ENCODE results near the gene SPATS2.

The SPATS2 gene

DNA sequence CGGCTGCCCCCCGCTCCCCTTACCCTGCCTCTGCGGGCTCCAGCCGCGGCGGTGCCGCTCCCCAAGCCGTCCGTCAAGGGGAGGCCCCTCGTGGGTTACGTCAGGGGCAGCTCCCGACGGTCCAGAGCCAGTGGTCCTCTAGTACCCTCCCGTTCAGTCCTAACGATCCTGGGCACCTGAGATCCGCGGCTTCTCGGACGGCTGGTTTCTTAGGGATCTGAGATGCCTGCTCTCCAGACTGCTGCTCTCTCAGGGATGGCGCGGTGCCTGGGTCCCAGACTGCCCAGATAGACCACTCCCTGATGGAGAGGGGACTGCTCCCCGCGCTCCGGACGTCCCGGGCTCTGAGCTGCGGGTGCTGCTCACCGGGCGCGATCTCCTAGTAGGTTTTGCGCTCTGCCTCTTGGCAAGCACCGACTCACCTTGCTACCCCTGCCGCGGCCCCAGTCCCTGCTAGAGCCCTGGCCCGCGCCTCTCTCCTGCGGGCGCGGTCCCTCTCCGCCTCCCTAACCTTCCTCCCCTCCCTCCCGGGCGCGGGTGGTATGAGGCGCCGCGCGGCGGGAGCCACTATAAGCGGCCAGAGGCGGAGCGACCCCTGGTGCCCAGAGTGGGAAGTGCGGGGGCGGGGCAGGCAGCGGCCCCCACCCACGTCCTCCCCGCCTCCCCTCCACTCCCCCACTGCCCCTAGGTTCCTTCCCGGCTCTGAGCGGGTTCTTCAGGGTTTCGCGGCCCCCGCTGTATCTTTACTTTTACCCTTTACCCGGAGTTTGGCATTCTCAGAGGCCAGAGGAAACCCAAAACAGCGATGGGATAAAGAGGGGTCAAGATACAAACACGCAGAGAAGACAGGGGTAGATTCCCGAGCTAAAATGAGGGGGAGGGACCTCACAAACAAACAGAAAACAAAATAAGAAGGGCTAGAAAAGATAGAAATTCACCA lies 30.3 kb upstream of the SPATS2 start, which contains the start of gene C1QL4:
C1QL4 (minus strand) TSS at position 544 of the 940 bp plus-strand sequence. CDS start 711 bp downstream, outside the sequence.
- peak; percentile 81 to 82 for ATAC-seq

DNA sequence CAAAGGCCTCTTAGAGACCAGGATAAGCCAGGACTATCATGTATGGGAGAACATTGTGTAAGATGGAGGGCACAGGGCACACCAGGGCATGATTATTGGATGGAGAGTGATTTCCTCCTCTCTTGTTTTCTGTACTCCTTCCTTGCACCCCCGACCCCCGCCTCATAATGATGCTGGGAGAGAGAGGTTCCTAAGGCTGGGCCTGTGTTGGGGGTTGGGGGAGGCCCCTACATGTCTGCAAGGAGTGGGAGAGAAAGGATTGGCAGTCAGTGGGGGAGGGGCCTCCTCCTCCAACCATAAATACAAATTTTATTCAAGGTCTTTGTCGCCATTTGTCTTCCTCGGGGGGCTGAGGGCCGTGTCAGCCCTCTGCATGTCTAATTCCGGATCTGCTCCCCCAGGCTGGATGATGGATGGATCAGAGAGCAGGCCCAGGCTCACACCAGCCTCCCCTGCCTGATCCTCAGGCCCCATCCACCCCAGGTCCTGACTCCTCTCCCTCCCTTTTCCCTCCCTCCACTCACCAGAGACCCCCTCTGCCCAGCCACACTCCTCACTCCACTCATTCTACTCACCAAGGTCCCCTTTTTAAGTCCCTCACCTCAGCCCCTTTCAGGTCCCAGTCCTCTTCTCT lies 28.3 kb upstream of the SPATS2 start:
- ATAC-seq = no peak

DNA sequence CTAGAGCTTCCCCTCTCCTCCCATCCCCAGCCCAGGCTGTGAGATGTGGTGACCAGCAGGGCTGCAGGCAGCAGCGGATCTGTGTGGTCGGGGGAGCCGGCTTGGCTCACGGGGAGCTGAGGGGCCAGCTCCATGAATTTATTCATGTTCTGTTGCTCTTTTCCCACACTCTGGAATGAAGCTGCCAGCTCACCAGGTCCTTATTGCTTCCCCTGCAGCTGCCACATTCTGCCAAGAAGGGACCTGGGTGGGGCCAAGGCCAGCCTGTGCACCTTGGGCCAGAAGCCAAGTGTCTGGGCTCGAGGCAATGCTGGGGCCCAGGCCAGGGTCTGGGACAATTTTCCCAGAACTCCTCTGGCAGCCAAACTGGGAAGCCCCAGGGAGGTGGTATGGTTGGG lies 27.8 kb upstream of the SPATS2 start:
- ATAC-seq = no peak

DNA sequence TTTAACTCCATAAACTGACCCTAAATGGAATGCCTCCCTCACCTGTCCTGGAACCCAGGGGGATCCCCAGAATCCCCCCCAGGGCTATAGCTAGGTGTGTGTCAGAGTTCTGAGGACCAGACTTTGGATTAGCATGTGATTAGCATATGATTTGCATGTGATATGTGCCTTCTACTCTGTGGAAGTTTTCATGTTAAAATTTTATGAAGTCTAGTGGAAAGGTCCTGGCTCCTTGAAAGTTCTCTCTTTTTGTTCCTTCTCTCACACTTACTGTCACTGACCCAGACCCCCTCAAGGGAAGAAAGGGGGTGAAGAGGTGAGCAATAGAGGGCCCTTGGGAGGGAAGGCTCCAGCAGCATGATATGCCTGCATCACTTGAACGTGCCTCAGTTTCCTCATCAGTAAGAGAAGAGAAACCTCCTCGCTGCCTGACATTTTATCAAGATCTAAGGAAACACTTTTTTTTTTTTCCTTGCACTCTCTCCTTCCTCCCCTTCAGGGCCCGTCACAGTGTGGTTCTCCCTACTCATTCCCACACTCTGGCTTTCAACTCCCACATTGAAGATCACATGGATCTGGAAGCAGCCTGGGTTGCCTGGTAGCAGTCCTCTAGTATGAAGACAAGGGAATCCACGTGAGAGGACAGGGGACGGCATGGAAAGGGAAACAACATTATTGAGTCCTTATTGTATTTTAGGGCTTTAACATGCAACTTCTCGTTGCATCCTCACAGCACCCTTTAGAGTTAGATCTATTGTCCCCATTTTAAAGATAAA lies 27.0 kb upstream of the SPATS2 start:
- ATAC-seq = no peak

DNA sequence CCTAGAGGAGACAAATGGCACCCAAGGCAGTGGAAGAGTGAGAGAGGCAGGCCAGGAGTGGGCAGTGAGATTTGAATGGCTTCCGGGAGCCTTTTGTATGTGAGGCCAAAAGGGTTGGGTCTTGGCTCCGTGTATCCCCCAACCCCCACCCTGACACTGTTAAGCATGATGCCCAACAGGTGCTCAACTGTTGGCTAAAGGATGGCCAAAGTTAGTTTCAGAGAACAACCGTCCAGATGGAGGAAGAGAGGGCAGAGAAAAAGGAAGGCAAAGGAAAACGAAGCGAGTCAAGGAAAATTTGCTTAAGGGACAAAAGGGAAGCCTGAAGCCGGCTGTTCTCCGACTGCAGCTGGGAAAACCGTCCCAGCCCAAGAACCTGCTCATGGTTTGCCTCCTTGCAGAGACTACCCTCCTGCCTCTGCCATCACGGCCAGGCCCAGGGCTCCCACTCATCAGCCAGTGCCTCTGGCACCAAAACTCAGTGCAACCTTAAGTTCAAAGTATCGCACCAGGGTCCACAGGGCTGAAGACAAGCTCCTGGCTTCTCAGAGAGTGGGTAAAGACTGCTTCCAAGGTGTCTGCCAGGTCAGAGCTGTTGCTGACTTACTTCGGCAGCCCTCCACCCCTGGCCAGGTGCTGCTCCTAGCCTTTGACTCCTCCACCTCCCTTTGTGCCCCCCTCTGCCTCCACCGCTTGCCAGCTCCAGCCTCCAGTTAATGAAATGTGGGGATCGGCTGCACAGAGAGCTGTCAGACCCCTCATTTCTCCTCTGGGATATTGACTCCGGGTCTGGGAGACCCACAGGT lies 26.1 kb upstream of the SPATS2 start:
- no peak for ATAC-seq

DNA sequence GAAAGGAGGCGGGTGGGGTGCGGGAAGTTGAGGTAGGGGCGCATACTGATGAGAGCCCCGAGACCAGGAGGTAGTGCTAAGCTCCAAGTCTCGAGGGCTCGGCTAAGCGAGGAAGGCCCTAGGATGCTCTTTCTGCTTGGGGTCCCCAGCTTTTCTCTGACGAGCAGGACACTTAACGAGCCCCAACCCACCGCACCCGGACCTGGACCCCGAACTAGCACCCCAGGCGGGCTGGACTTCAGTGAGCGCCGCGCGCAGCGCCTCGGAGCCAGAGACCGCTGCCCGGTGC lies 25.5 kb upstream of the SPATS2 start:
- no peak for ATAC-seq

DNA sequence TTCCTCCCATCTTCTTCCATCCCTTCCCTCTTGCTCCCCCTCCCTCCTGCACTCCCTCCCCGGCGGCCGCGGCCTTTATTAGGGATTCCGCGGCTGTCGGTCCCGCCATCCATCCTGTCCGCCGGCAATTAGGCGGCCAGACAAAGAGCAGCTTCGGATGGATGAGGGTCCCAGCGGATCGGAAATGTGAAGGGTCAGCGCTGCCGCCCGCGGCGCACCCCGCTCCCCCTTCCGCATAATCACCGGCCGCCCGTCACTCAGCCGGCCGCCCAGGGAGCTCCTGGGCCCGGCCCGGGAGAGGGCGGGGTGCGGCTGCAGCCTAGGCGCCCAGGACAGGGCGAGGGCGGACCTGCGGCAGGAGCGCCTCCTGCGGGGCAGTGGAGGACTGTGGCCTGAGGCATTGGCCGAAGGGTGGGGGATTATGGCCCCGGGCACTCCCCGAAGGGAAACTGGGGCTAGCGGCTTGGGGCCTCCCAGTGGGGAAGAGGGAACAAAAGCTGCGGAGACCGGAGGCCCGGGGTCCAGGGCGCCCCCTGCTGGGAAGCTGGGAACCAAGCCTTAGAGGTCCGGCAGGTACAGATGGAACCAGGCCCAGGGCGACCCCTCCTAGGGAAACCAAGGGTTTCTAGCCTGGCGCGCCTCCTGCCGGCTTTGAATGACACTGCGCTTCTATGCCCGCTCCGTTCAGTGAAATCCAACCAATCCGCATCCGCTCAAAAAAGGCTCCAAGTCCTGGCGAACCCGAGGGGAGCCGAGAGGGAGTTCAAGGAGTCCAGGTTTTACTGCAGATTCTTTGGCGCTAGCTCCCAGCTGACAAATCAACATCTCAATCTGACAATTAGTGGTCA lies 25.0 kb upstream of the SPATS2 start:
- ATAC-seq = peak; percentile 61 to 71

DNA sequence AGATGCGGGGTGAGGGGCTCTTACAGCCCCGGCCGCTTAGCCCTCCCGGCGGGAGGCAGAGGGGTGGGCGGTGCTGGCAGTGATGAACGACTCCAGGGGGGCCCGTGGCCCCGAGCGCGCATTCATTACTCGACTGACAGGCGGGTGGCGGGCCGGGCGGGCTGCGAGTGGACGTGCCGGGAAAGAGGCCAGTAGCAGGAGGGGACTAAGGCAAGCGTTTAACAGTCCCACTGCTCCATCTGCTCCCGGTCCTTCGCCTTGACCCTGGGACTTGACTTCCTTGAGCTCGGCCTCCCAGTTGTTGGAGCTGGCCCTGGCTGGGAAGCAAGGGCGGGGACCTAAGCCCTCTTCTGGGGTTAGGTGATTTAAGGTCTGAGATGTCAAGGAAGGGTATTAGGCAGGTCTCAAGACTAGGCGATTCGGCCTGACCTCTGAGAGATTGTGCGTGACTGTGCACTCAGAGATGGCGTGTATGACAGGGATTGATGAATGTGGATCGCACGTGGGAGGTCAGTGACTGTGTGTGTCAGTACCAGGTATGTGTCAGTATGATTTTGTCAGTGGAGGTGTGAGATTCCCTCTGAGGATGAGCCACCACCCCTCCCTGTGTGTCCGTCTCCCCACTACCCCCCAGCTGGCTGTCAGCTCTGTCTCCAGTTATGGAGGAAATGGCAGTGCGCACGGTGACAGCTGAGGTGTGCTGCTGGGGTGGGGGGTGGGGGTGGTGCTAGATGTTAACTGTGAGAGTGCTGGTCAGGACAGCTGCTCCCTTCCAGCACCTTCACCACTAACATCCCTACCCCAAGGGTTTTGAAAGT lies 24.1 kb upstream of the SPATS2 start:
- ATAC-seq = peak; percentile 76 to 79

DNA sequence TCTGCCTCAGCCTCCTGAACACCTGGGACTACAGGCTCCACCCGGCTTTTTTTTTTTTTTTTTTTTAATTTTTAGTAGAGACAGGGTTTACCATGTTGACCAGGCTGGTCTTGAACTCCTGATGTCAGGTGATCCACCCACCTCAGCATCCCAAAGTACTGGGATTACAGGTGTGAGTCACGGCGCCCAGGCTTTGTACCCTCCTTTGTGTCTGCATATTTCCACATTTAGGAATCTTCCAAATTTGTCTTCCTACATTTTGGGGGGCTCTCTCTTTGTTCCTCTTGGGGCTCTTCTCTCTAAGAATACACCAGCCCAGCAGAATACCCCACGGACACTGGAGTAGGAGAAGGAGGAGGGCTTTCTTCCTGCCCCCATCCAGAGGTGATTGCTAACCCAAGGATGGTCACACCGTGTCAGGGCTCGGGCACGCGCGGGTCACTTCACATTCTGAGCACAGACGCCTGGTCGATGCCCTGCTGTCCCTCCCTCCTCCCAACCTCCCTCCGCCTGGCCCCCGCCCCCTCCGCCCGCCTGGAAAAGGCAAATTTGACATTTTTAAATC lies 22.7 kb upstream of the SPATS2 start:
- ATAC-seq = no peak

DNA sequence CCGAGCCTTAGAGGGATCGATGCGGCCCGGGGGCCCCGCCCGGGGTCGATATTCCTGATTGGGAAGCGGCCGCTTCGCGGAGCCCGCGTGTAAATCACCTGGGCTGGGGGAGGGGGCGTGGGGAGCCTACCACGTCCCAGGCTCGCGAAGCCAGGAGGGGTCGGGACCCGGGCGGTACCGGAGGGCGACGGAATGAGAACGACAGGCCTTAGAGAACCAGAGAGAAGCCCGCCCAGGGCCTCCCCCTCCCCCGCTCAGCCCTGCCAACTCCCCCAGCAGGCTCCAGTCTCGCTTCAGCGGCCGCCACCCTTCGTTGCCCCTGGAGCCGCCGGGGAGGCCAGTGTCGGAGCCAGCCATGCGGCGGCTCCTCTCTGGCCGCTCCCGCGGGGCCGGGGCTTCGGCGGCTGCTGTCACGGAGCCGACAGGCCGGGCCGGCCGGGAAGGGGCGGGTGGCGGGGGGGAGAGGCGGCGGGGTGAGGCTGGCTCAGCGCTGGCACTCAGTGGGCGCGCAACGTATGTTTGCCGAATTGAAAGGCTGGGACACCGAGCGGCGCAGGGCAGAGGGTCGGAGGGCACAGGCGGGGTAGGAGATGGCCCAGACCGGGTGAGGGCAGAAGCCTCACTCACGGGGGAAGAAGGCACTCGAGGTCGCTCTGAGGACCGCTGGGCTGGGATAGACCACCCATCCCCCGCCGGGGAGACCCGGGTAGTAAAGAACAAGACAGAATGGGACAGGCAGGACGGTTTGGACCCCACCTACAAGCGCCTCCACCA lies 22.0 kb upstream of the SPATS2 start:
- ATAC-seq = no peak

DNA sequence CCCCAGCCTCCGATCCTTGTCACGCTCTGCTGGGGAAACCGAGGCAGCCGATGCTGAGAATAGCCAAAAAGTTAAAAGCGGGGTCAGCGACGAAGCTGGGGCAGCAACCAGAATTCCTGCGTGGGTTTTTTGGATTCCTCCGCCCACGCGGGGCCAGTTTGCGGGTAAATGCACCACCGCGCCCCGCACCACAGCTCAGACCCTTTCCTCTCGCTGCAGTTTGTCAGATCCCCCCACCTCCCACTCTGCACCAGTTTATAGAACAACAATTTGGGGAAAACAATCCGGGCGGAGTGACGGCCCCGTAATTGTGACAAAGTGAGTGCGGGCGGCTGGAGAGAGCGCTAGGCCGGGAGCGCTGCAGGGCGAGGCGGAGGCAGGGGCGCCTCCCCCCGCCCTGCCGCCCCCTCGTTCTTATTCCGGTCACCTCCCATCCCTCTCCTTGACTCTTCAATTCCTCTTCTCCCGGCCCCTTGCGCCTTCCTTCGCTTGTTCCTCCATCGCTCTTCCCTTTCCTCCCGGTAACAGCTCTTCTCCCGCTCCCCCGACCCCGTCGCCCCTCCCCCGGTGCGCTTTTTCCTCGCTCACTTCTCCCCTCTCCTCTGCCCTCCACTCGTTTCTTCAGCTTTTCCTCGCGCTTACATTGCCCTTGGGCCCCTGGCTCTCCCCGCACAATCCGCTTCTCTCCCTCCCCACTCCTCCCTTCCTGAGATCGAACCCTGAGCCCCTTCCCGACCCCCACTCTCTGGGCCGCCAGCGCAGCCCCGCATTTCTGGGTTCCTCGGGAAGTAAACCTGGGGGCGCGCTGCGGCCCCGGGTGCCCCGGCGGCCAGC lies 21.2 kb upstream of the SPATS2 start:
- ATAC-seq = no peak

DNA sequence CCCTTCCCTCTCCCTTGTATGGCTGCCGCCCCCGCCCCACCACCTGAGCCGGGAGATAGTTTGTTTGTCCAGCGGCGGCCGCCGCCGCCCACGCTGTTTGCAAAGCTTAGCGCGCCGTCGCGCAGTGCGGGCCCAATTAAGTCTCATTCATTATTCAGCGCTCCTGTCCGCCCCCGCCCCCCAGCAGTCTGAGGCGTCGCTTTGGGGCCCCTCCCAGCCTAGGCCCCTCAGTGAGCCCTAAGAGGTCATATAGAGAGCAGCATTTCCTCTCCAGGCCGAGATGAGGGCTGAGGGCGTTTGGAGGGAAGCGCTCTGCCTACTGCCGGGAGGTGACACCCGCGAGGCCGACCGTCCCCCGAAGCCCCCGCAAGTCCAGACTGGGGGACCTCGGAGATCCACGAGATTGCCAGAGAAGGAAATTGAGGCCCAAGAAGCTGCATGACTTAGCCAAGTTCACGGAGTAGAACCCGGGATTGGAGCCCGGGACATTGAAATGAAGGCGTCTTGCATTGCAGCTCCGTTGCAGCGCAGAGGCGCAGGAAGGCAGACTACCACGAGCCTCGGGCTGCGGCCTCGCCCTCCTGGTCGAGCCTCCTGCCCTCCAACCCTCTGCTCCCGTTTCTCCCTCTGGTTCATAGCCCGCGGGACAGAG lies 20.5 kb upstream of the SPATS2 start, which contains the start of gene DNAJC22:
DNAJC22 (plus strand) TSS at position 230 of the 652 bp plus-strand sequence. CDS start 1,985 bp downstream, outside the sequence.
- ATAC-seq = no peak

DNA sequence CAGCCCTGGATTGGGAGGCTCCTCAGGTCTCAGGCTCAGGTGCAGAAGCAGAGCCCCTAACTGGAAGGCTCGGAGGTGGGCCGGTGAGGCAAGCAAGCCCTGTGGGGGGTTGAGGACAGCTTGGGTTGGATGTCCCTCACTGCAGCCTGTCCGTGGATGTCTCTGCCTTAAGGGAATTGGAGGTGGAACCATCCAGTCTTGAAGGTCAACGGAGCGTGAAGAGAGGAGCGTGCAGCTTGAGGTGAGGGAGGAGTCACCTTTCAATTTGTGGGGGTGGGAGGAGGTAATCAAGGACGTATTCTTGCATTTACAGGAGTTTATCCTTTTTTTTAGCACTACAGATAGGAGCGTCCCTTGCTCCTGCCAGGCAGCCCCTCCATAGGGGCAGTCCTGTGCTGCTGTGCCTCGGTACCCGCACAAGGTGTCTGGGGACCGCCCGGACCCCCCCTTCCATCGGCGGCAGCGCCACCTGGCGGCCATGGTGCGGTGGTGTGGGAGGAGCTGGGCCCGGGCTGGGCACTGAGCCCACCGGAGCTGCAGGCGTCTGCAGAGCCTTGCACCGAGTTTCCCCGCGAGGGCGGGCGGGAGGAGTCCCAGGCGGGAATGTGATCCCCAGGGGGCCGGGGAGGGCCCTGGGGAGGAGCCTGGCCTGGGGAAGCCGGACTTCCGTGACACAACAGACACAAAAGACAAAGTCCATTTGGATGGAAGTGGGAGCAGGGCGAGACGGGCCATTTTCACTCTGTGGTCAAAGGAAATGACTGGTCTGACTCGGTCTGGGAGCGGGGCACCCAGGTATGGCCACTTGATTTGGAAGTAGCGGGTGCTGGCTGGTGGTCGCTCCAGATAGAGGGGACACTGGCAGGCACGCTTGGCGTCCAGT lies 19.7 kb upstream of the SPATS2 start:
- ATAC-seq = peak; percentile 69

DNA sequence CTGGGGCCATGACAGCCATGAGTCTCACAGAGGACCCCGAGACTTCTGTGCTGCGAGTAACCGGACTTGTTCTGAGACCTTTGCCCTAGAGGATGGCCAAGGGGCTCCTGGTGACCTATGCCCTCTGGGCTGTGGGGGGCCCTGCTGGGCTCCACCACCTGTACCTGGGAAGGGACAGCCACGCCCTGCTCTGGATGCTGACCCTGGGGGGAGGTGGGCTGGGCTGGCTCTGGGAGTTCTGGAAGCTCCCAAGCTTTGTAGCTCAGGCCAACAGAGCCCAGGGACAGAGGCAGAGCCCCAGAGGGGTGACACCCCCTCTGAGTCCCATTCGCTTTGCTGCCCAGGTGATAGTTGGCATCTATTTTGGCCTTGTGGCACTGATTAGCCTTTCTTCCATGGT lies 18.5 kb upstream of the SPATS2 start:
- ATAC-seq = no peak

DNA sequence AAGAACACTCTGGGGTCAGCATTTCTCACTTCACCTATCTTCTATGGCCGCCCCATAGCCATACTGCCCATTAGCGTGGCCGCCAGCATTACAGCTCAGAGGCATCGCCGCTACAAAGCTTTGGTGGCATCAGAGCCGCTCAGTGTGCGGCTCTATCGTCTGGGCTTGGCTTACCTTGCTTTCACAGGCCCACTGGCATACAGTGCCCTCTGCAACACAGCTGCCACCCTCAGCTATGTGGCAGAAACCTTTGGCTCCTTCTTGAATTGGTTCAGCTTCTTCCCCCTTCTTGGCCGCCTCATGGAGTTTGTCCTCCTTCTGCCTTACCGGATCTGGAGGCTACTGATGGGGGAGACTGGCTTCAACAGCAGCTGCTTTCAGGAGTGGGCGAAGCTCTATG lies 18.0 kb upstream of the SPATS2 start:
- no peak for ATAC-seq

DNA sequence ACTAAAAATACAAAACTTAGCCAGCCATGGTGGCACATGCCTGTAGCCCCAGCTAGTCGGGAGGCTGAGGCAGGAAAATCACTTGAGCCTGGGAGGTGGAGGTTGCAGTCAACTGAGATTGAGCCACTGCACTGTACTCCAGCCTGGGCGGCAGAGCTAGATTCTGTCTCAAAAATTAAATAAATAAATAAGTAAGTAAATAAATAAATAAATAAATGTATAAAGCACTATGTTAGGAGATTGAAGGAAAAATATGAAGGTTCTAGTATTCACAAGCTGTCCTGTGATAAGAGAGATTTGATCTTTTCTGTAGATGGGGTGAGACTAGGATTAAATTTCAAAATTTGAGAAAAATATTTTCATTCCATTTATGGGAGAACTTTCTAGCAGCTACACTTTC lies 14.9 kb upstream of the SPATS2 start:
- no peak for ATAC-seq

DNA sequence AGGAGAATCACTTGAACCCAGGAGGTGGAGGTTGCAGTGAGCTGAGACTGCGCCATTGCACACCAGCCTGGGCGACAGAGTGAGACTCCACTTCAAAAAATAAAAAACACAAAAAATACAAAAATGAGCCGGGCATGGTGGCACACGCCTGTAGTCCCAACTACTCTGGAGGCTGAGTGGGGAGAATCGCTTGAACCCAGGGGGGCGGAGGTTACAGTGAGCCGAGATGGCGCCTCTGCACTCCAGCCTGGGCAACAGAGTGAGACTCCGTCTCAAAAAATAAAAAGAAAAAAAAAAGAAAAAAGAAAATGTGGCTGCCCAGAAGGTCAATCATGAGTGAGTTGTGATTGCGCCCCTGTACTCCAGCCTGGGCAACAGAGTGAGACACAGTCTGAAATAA lies 11.3 kb upstream of the SPATS2 start:
- no peak for ATAC-seq

Measured in activated CD4-positive, CD25-positive, alpha-beta regulatory T cell treated with anti-CD3 and anti-CD28 coated beads, Interleukin-2, amount 50 U/mL, for 24 hours (primary cell).